Chondrocyte (in vitro differentiated cells): ENCODE results near the gene DYNLT2B. TPM values are rescaled to one million over a fixed set of nuclear protein-coding genes. Genes with fewer than 3 reads are reported as not detected.

ENCODE experiments used
- DNase-seq: peaks from one replicate; pipeline ENCODE4 v3.0.0; 2021; ENCODE audit warnings: mixed read lengths, low spot score
- H3K27ac Mint-ChIP-seq: one replicate; pipeline ENCODE4 v1.8.0; 2021; ENCODE audit warnings: mild to moderate bottlenecking, moderate library complexity, mixed read lengths; ENCODE audit not compliant: unreplicated experiment
- H3K27me3 Mint-ChIP-seq: 2 replicates; pipeline ENCODE4 v1.8.0; 2021; ENCODE audit warnings: low read depth, mixed read lengths
- H3K36me3 Mint-ChIP-seq: 2 replicates; pipeline ENCODE4 v1.8.0; 2021; ENCODE audit warnings: low read depth, mixed read lengths
- H3K4me1 Mint-ChIP-seq: 2 replicates; pipeline ENCODE4 v1.8.0; 2021; ENCODE audit warnings: low read depth, mild to moderate bottlenecking, mixed read lengths
- H3K4me3 Mint-ChIP-seq: one replicate; pipeline ENCODE4 v1.8.0; 2021; ENCODE audit warnings: mild to moderate bottlenecking, moderate library complexity, mixed read lengths; ENCODE audit not compliant: unreplicated experiment
- H3K9me3 Mint-ChIP-seq: 2 replicates; pipeline ENCODE4 v1.8.0; 2021; ENCODE audit warnings: low read depth, mixed read lengths
- CTCF ChIP-seq: fragments of 200-600 bp; sonication (generic); IDR thresholded peaks from 2 replicates; pipeline ENCODE4 v1.5.0; 2021; ENCODE audit warnings: antibody characterized with exemption, mild to moderate bottlenecking, moderate library complexity
- total RNA-seq: library from RNA; stranded (reverse); gene quantifications from 3 replicates; pipeline ENCODE4 v1.2.1, GENCODE V29; 2021

The DYNLT2B gene
- total RNA-seq, 1 donor from 2014 or later = 12.1 TPM

- Mint-ChIP-seq H3K9me3 (no peaks in the 10 kb centered on the region), H3K27me3 (no peaks in the 10 kb centered on the region), H3K4me3 (no peak overlapping the region), H3K27ac (no peak overlapping the region), H3K36me3 (peaks cover 45% of the 10 kb centered on the region), H3K4me1 (no peaks in the 10 kb centered on the region)
- TF ChIP-seq CTCF = no peak
- DNase-seq = no peak
Measured at GRCh38 chr3:196355668-196356067, 37.6 kb upstream of the DYNLT2B start.

- Mint-ChIP-seq H3K4me1 (no peaks in the 10 kb centered on the region), H3K27me3 (no peaks in the 10 kb centered on the region), H3K27ac (no peak overlapping the region), H3K36me3 (peaks cover 39% of the 10 kb centered on the region), H3K4me3 (no peak overlapping the region), H3K9me3 (no peaks in the 10 kb centered on the region)
- no peak for TF ChIP-seq CTCF
- no peak for DNase-seq
Measured at GRCh38 chr3:196354132-196354531, 36.1 kb upstream of the DYNLT2B start.

- H3K4me3 Mint-ChIP-seq = no peak overlapping the region
- no peaks in the 10 kb centered on the region for H3K4me1 Mint-ChIP-seq
- peaks cover 35% of the 10 kb centered on the region for H3K36me3 Mint-ChIP-seq
Measured at GRCh38 chr3:196351541-196351940, 33.5 kb upstream of the DYNLT2B start.

GRCh38 chr3:196350067-196350466, 32.0 kb upstream of the DYNLT2B start:
- Mint-ChIP-seq H3K36me3 (peaks cover 28% of the 10 kb centered on the region), H3K9me3 (no peaks in the 10 kb centered on the region), H3K27ac (no peak overlapping the region)

More at GRCh38 chr3:196351541-196351940, 33.5 kb upstream of the DYNLT2B start:
- Mint-ChIP-seq H3K27ac (no peak overlapping the region), H3K9me3 (no peaks in the 10 kb centered on the region), H3K27me3 (no peaks in the 10 kb centered on the region)
- TF ChIP-seq CTCF = no peak
- DNase-seq = no peak

GRCh38 chr3:196348698-196349097, 30.7 kb upstream of the DYNLT2B start:
- Mint-ChIP-seq H3K36me3 (peaks cover 25% of the 10 kb centered on the region), H3K27ac (no peak overlapping the region), H3K9me3 (no peaks in the 10 kb centered on the region), H3K4me3 (no peak overlapping the region), H3K4me1 (no peaks in the 10 kb centered on the region), H3K27me3 (no peaks in the 10 kb centered on the region)
- TF ChIP-seq CTCF = no peak
- DNase-seq = no peak

More at GRCh38 chr3:196350067-196350466, 32.0 kb upstream of the DYNLT2B start:
- H3K4me1 Mint-ChIP-seq = no peaks in the 10 kb centered on the region
- no peak for DNase-seq
- no peaks in the 10 kb centered on the region for H3K27me3 Mint-ChIP-seq
- no peak overlapping the region for H3K4me3 Mint-ChIP-seq
- no peak for TF ChIP-seq CTCF
